H1 (cell line): ENCODE measurements around the gene OR4S1. TPM values are rescaled to one million over a fixed set of nuclear protein-coding genes. Genes with fewer than 3 reads are reported as not detected.

Experiments
- CTCF ChIA-PET: fragments of 300-600 bp; sonication (Branson Sonifier 250); formaldehyde crosslinking; loops from one replicate; lab custom pipeline; 2021; ENCODE audit not compliant: partially characterized antibody; lab: Charles Lee
- POLR2A ChIA-PET: fragments of 300-600 bp; sonication (Branson Sonifier 250); formaldehyde crosslinking; loops from one replicate; lab custom pipeline; 2021; ENCODE audit warnings: inconsistent platforms; ENCODE audit not compliant: partially characterized antibody; lab: Charles Lee
- DNase-seq, 2 experiments: peaks; one replicate each; pipeline versions ENCODE4 v3.0.0 to v3.0.0-alpha.2; 2010 to 2022; ENCODE audit warnings: low spot score in 2 of 2, low read depth in 1 of 2, mixed read lengths in 1 of 2
- FAIRE-seq: peaks from 2 replicates; lab custom pipeline; 2011; peaks lifted over from hg19 to GRCh38; lab: Jason Lieb, UNC
- H2AFZ ChIP-seq: 2 replicates; pipeline ENCODE4 v1.8.1; 2012; ENCODE audit warnings: low read length, inconsistent platforms
- H2AK5ac ChIP-seq: 2 replicates; pipeline ENCODE4 v1.6.1; 2013; ENCODE audit warnings: low read depth, low read length
- H2BK120ac ChIP-seq: replicated peaks from 2 replicates; pipeline ENCODE3; 2013; ENCODE audit warnings: low read depth, low read length, inconsistent platforms
- H2BK12ac ChIP-seq: 2 replicates; pipeline ENCODE4 v1.6.1; 2013; ENCODE audit warnings: low read depth, low read length
- H2BK15ac ChIP-seq: 2 replicates; pipeline ENCODE4 v1.6.1; 2013; ENCODE audit warnings: low read length
- H2BK20ac ChIP-seq: 2 replicates; pipeline ENCODE4 v1.6.1; 2013; ENCODE audit warnings: low read length
- H2BK5ac ChIP-seq: 2 replicates; pipeline ENCODE4 v1.6.1; 2013; ENCODE audit warnings: low read depth, low read length
- H3K14ac ChIP-seq: 2 replicates; pipeline ENCODE4 v1.6.1; 2013; ENCODE audit warnings: inconsistent platforms; ENCODE audit not compliant: insufficient read length
- H3K18ac ChIP-seq: 2 replicates; pipeline ENCODE4 v1.6.1; 2013; ENCODE audit warnings: low read length; ENCODE audit errors: extremely low read depth
- H3K23ac ChIP-seq: 2 replicates; pipeline ENCODE4 v1.6.1; 2013; ENCODE audit warnings: inconsistent platforms; ENCODE audit not compliant: insufficient read length
- H3K23me2 ChIP-seq: 2 replicates; pipeline ENCODE4 v1.6.1; 2013; ENCODE audit warnings: low read depth, low read length
- H3K27ac ChIP-seq: 2 replicates; pipeline ENCODE4 v1.6.1; 2011; ENCODE audit warnings: low read depth, low read length, inconsistent platforms
- H3K27me3 ChIP-seq, 4 experiments: replicated peaks in 1 of 4; 1 replicate in 1 of 4; 2 replicates in 3 of 4; pipeline versions ENCODE4 v1.6.1 to v1.8.1; 2011 to 2013; ENCODE audit warnings: low read length in 3 of 4, mild to moderate bottlenecking in 3 of 4, inconsistent platforms in 2 of 4, mixed read lengths in 2 of 4, moderate library complexity in 1 of 4; ENCODE audit not compliant: control insufficient read depth in 3 of 4, insufficient read depth in 3 of 4; ENCODE audit errors: extremely low read depth in 1 of 4
- H3K36me3 ChIP-seq, 4 experiments: 2 replicates each; pipeline versions ENCODE4 v1.6.1 to v1.8.1; 2011 to 2013; ENCODE audit warnings: mild to moderate bottlenecking in 4 of 4, low read length in 3 of 4, moderate library complexity in 2 of 4, control low read depth in 1 of 4, inconsistent platforms in 1 of 4; ENCODE audit not compliant: insufficient read depth in 4 of 4, control insufficient read depth in 2 of 4
- H3K4ac ChIP-seq: replicated peaks from 2 replicates; pipeline ENCODE3; 2013; ENCODE audit warnings: low read length, low read depth, mixed read lengths, inconsistent platforms; ENCODE audit not compliant: insufficient read length
- H3K4me1 ChIP-seq, 4 experiments: replicated peaks in 1 of 4; 1 replicate in 1 of 4; 2 replicates in 3 of 4; pipeline versions ENCODE4 v1.6.1 to v1.8.1; 2011 to 2013; ENCODE audit warnings: low read length in 3 of 4, inconsistent platforms in 2 of 4, mixed read lengths in 1 of 4; ENCODE audit not compliant: insufficient read depth in 4 of 4, control insufficient read depth in 3 of 4
- H3K4me2 ChIP-seq, 2 experiments: 2 replicates each; pipeline versions ENCODE4 v1.6.1 to v1.8.1; 2011 to 2013; ENCODE audit warnings: low read depth in 2 of 2, low read length in 2 of 2, control low read depth in 1 of 2, inconsistent platforms in 1 of 2, mild to moderate bottlenecking in 1 of 2; ENCODE audit not compliant: insufficient read depth in 1 of 2
- H3K4me3 ChIP-seq, 4 experiments: fragments of 200-600, 300-600 bp in 1 of 4; sonication (generic), shearing (Covaris generic), sonication (Bioruptor Twin) in 1 of 4; 2 replicates each; pipeline versions ENCODE4 v1.5.1 to v1.8.1; 2011 to 2016; ENCODE audit warnings: low read length in 4 of 4, low read depth in 3 of 4, control low read depth in 2 of 4, inconsistent platforms in 2 of 4, mild to moderate bottlenecking in 2 of 4, mixed read lengths in 1 of 4, moderate library complexity in 1 of 4; ENCODE audit not compliant: insufficient read depth in 2 of 4; ENCODE audit errors: extremely low read depth in 1 of 4
- H3K56ac ChIP-seq: replicated peaks from 2 replicates; pipeline ENCODE3; 2013; ENCODE audit warnings: low read depth, mild to moderate bottlenecking, mixed read lengths, low read length, inconsistent platforms; ENCODE audit not compliant: insufficient read length
- H3K79me1 ChIP-seq: 2 replicates; pipeline ENCODE4 v1.6.1; 2013; ENCODE audit warnings: low read depth, low read length, control low read depth
- H3K79me2 ChIP-seq, 2 experiments: 2 replicates each; pipeline versions ENCODE4 v1.6.1 to v1.8.1; 2012 to 2013; ENCODE audit warnings: low read length in 2 of 2, mild to moderate bottlenecking in 2 of 2, inconsistent platforms in 1 of 2; ENCODE audit not compliant: insufficient read depth in 2 of 2, control insufficient read depth in 1 of 2
- H3K9ac ChIP-seq, 4 experiments: replicated peaks in 1 of 4; 1 replicate in 1 of 4; 2 replicates in 3 of 4; pipeline versions ENCODE4 v1.6.1 to v1.8.1; 2011 to 2013; ENCODE audit warnings: low read depth in 3 of 4, low read length in 3 of 4, control low read depth in 2 of 4, mild to moderate bottlenecking in 2 of 4, moderate library complexity in 2 of 4, inconsistent platforms in 1 of 4; ENCODE audit errors: extremely low read depth in 1 of 4
- H3K9me3 ChIP-seq, 2 experiments: 2 replicates each; pipeline versions ENCODE4 v1.6.1 to v1.8.1; 2012 to 2013; ENCODE audit warnings: mild to moderate bottlenecking in 2 of 2, moderate library complexity in 2 of 2, control low read depth in 1 of 2, inconsistent platforms in 1 of 2, low read depth in 1 of 2, low read length in 1 of 2, mixed read lengths in 1 of 2; ENCODE audit not compliant: insufficient read depth in 2 of 2
- H4K20me1 ChIP-seq, 2 experiments: replicated peaks in 1 of 2; 2 replicates each; pipeline versions ENCODE3 to v1.8.1; 2011 to 2013; ENCODE audit warnings: inconsistent platforms in 2 of 2, low read length in 2 of 2, mild to moderate bottlenecking in 1 of 2; ENCODE audit not compliant: insufficient read depth in 2 of 2, control insufficient read depth in 1 of 2
- H4K5ac ChIP-seq: 2 replicates; pipeline ENCODE4 v1.6.1; 2013; ENCODE audit warnings: low read length, low read depth, mixed read lengths, inconsistent platforms; ENCODE audit not compliant: insufficient read length
- H4K8ac ChIP-seq: 2 replicates; pipeline ENCODE4 v1.8.0; 2013; ENCODE audit warnings: mild to moderate bottlenecking, moderate library complexity, low read length, inconsistent platforms; ENCODE audit not compliant: insufficient read depth; ENCODE audit errors: extremely low read depth
- H4K91ac ChIP-seq: replicated peaks from 2 replicates; pipeline ENCODE3; 2013; ENCODE audit warnings: low read length, mixed read lengths, inconsistent platforms; ENCODE audit not compliant: insufficient read length
- BRCA1 ChIP-seq: IDR thresholded peaks from 2 replicates; pipeline ENCODE4 v1.6.1; 2012; ENCODE audit warnings: low read depth, low read length, improper control_type of control experiment
- RAD21 ChIP-seq, 2 experiments: IDR thresholded peaks in 1 of 2; conservative IDR thresholded peaks in 1 of 2; 2 replicates each; pipeline ENCODE4 v1.6.1; 2011; ENCODE audit warnings: low read depth in 2 of 2, low read length in 2 of 2, improper control_type of control experiment in 1 of 2, inconsistent platforms in 1 of 2, mild to moderate bottlenecking in 1 of 2, moderate library complexity in 1 of 2
- WGBS, 2 experiments: shearing (Covaris generic) in 1 of 2; methylation state at CpG; one replicate each; pipeline versions ENCODE4 v1.1.6 to v1.1.7; 2013 to 2015; ENCODE audit warnings: low lambda C conversion rate in 2 of 2, mixed read lengths in 2 of 2, inconsistent platforms in 1 of 2, low coverage in 1 of 2, missing lambda C conversion rate in 1 of 2; ENCODE audit not compliant: insufficient replicate concordance in 2 of 2, insufficient coverage in 1 of 2, insufficient read length in 1 of 2; ENCODE audit errors: extremely low coverage in 1 of 2, missing lambda C conversion rate in 1 of 2; 5-methylcytosine and 5-hydroxymethylcytosine counted together
- polyA plus RNA-seq, 7 experiments: library from polyadenylated mRNA; depleted of rRNA in 3 of 7; stranded (reverse) in 5 of 7; unstranded in 2 of 7; fragments of >200 nt in 5 of 7; fragments of 200-250 nt in 2 of 7; gene quantifications; 1 replicate in 5 of 7; 2 replicates in 1 of 7; 4 replicates in 1 of 7; pipeline versions ENCODE4 v1.2.1 to v1.2.3, GENCODE V29; 2011 to 2013; ENCODE audit warnings: missing spikeins in 2 of 7, mixed read lengths in 2 of 7
- total RNA-seq: library from RNA; stranded (reverse); fragmentation: NEBNext Ultra II Directional; extraction: Animal tissue kit (Norgen Biotek cat#: 25700); gene quantifications from 2 replicates; pipeline ENCODE4 v1.2.1, GENCODE V29; 2021
- TF ChIP-seq, protein P1 (sequence below), 3 experiments: IDR thresholded peaks; 1 replicate in 2 of 3; 2 replicates in 1 of 3; pipeline versions ENCODE4 v1.5.1 to v1.6.1; 2011; ENCODE audit warnings: low read length in 3 of 3, mild to moderate bottlenecking in 3 of 3, inconsistent platforms in 2 of 3, low read depth in 1 of 3, moderate library complexity in 1 of 3; ENCODE audit not compliant: insufficient read depth in 1 of 3; ENCODE audit errors: control extremely low read depth in 1 of 3

OR4S1 gene
- total and polyA plus RNA-seq, 2 of the 8 experiments (the other 6 are each of a cell fraction or from before 2014, with no cell fraction given) = not detected

GRCh38 chr11:48307760-48308386 is 1.9 kb downstream of the OR4S1 start:
- H3K4me3 ChIP-seq = no peak overlapping the region
- H3K9me3 ChIP-seq = peaks cover 49 to 53% of the 10 kb centered on the region in 2 experiments
- H3K27me3 ChIP-seq = no peaks in the 10 kb centered on the region
- no peak overlapping the region for H2BK20ac ChIP-seq
- WGBS, 2 experiments = 41 to 100% methylated on average over 1 to 5 of the region's 5 CpGs
- no peaks in the 10 kb centered on the region for H3K79me2 ChIP-seq
- TF ChIP-seq RAD21 (IDR thresholded peaks at IDR 0.05 in 1 of 2, conservative IDR thresholded peaks at IDR 0.05 in 1 of 2; ENCODE audit: low read depth in 2 of 2, low read length in 2 of 2) = peak; percentile 74 to 83
- TF ChIP-seq, protein P1, sequence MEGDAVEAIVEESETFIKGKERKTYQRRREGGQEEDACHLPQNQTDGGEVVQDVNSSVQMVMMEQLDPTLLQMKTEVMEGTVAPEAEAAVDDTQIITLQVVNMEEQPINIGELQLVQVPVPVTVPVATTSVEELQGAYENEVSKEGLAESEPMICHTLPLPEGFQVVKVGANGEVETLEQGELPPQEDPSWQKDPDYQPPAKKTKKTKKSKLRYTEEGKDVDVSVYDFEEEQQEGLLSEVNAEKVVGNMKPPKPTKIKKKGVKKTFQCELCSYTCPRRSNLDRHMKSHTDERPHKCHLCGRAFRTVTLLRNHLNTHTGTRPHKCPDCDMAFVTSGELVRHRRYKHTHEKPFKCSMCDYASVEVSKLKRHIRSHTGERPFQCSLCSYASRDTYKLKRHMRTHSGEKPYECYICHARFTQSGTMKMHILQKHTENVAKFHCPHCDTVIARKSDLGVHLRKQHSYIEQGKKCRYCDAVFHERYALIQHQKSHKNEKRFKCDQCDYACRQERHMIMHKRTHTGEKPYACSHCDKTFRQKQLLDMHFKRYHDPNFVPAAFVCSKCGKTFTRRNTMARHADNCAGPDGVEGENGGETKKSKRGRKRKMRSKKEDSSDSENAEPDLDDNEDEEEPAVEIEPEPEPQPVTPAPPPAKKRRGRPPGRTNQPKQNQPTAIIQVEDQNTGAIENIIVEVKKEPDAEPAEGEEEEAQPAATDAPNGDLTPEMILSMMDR (IDR thresholded peaks at IDR 0.05; ENCODE audit: control extremely low read depth in 1 of 3, insufficient read depth in 1 of 3, low read depth in 1 of 3, low read length in 3 of 3) = peak; percentile 48 to 82 (median 57)
- TF ChIP-seq BRCA1 = no peak
- no peak overlapping the region for H3K9ac ChIP-seq
- no peaks in the 10 kb centered on the region for H3K79me1 ChIP-seq
- no peak overlapping the region for H2AFZ ChIP-seq
- no peaks in the 10 kb centered on the region for H3K23me2 ChIP-seq
- H3K36me3 ChIP-seq = no peaks in the 10 kb centered on the region
- H2BK15ac ChIP-seq = no peak overlapping the region
- no peak overlapping the region for H3K23ac ChIP-seq
- H2BK12ac ChIP-seq = no peak overlapping the region
- CTCF ChIA-PET = interaction anchor here (0.6 to 1.1 kb wide), 2 partner anchors 9 to 474 kb away, joined by 3 read pairs; no protein-coding TSS in a partner anchor
- H2BK120ac ChIP-seq = no peak overlapping the region
- H3K4me1 ChIP-seq = no peaks in the 10 kb centered on the region
- no peaks in the 10 kb centered on the region for H4K20me1 ChIP-seq
- no peak overlapping the region for H2BK5ac ChIP-seq
- no peak overlapping the region for H4K8ac ChIP-seq
- H3K18ac ChIP-seq = no peak overlapping the region
- H4K5ac ChIP-seq = no peak overlapping the region
- no peak overlapping the region for H3K56ac ChIP-seq
- no peak overlapping the region for H2AK5ac ChIP-seq
- FAIRE-seq (peak; percentile 19), DNase-seq (peak in 1 of 2 experiments; percentile 75)
- POLR2A ChIA-PET = no interaction called here
- no peak overlapping the region for H3K27ac ChIP-seq
- no peak overlapping the region for H3K14ac ChIP-seq
- H3K4ac ChIP-seq = no peak overlapping the region
- no peak overlapping the region for H4K91ac ChIP-seq
- no peak overlapping the region for H3K4me2 ChIP-seq
